HEK293 (cell line): ENCODE measurements around the gene TLR2.

Experiments
- CTCF ChIA-PET: fragments of 350-600 bp; formaldehyde crosslinking; extraction: SDS; loops from one replicate; lab custom pipeline; 2021; ENCODE audit warnings: antibody characterized with exemption; lab: Yijun Ruan, JAX
- POLR2A ChIA-PET: fragments of 300-600 bp; formaldehyde crosslinking; extraction: SDS; loops from one replicate; lab custom pipeline; 2020; ENCODE audit warnings: antibody characterized with exemption, inconsistent platforms; lab: Yijun Ruan, JAX
- H3K27ac ChIP-seq: fragments of 200-500 bp; sonication (Bioruptor generic); 2 replicates; pipeline ENCODE4 v1.5.1; 2014; ENCODE audit warnings: low read depth, low read length, control low read depth, inconsistent platforms; ENCODE audit errors: extremely low read depth
- H3K36me3 ChIP-seq, 2 experiments: fragments of 200-500 bp in 1 of 2; sonication (Bioruptor generic) in 1 of 2; 1 replicate in 1 of 2; 2 replicates in 1 of 2; pipeline ENCODE4 v1.5.1; 2014 to 2017; ENCODE audit warnings: inconsistent platforms in 2 of 2, low read length in 2 of 2; ENCODE audit not compliant: control insufficient read depth in 2 of 2, insufficient read depth in 1 of 2
- H3K4me1 ChIP-seq: fragments of 200-500 bp; sonication (Bioruptor generic); 2 replicates; pipeline ENCODE4 v1.5.1; 2014; ENCODE audit warnings: mild to moderate bottlenecking, low read length, inconsistent platforms; ENCODE audit not compliant: control insufficient read depth, insufficient read depth
- H3K4me3 ChIP-seq: 2 replicates; pipeline ENCODE4 v1.5.1; 2011; ENCODE audit warnings: low read depth, mild to moderate bottlenecking, control low read depth, low read length, moderate library complexity
- H3K9me3 ChIP-seq: fragments of 200-500 bp; sonication (Bioruptor generic); 2 replicates; pipeline ENCODE4 v1.5.1; 2014; ENCODE audit warnings: low read depth, low read length, inconsistent platforms; ENCODE audit not compliant: control insufficient read depth, insufficient read depth
- KLF17 ChIP-seq: fragments of 450-650 bp; formaldehyde crosslinking; IDR thresholded peaks from 2 replicates; pipeline ENCODE4 v1.5.1; 2016; ENCODE audit warnings: missing biosample characterization, missing genetic modification characterization
- SETDB1 ChIP-seq: IDR thresholded peaks from one replicate; pipeline ENCODE4 v1.6.1; 2017; ENCODE audit warnings: mild to moderate bottlenecking, low read length, moderate library complexity, mixed read lengths; ENCODE audit not compliant: insufficient read length
- TCF7L2 ChIP-seq: IDR thresholded peaks from 2 replicates; pipeline ENCODE4 v1.6.1; 2011; ENCODE audit warnings: low read depth, mild to moderate bottlenecking, inconsistent platforms, low read length, moderate library complexity, borderline replicate concordance
- YY2 ChIP-seq: fragments of 450-650 bp; formaldehyde crosslinking; IDR thresholded peaks from 2 replicates; pipeline ENCODE4 v1.5.1; 2016; ENCODE audit warnings: missing biosample characterization, missing genetic modification characterization
- ZBTB1 ChIP-seq: fragments of 450-650 bp; formaldehyde crosslinking; IDR thresholded peaks from 2 replicates; pipeline ENCODE4 v1.5.1; 2016; ENCODE audit warnings: missing biosample characterization, missing genetic modification characterization
- ZBTB20 ChIP-seq: fragments of 450-650 bp; formaldehyde crosslinking; IDR thresholded peaks from 2 replicates; pipeline ENCODE4 v1.5.1; 2016; ENCODE audit warnings: missing biosample characterization, missing genetic modification characterization
- ZEB2 ChIP-seq: fragments of 450-650 bp; formaldehyde crosslinking; IDR thresholded peaks from 2 replicates; pipeline ENCODE4 v1.5.1; 2016; ENCODE audit warnings: missing biosample characterization, missing genetic modification characterization
- ZFP3 ChIP-seq: fragments of 450-650 bp; formaldehyde crosslinking; IDR thresholded peaks from 2 replicates; pipeline ENCODE4 v1.5.1; 2016; ENCODE audit warnings: low read depth, missing biosample characterization, missing genetic modification characterization
- ZNF132 ChIP-seq: fragments of 450-650 bp; formaldehyde crosslinking; IDR thresholded peaks from 2 replicates; pipeline ENCODE4 v1.5.1; 2017; ENCODE audit warnings: missing biosample characterization, missing genetic modification characterization, borderline replicate concordance
- ZNF174 ChIP-seq: fragments of 450-650 bp; formaldehyde crosslinking; IDR thresholded peaks from 2 replicates; pipeline ENCODE4 v1.5.0; 2017; ENCODE audit warnings: missing biosample characterization, mild to moderate bottlenecking, missing genetic modification characterization
- ZNF184 ChIP-seq: fragments of 450-650 bp; IDR thresholded peaks from 2 replicates; pipeline ENCODE4 v1.5.1; 2018; ENCODE audit warnings: missing biosample characterization, mild to moderate bottlenecking, missing genetic modification characterization
- ZNF19 ChIP-seq: fragments of 450-650 bp; formaldehyde crosslinking; IDR thresholded peaks from 2 replicates; pipeline ENCODE4; 2016; ENCODE audit warnings: missing biosample characterization, missing genetic modification characterization, low read depth
- ZNF239 ChIP-seq: fragments of 450-650 bp; formaldehyde crosslinking; IDR thresholded peaks from 2 replicates; pipeline ENCODE4 v1.5.1; 2016; ENCODE audit warnings: missing biosample characterization, missing genetic modification characterization
- ZNF24 ChIP-seq: fragments of 450-650 bp; formaldehyde crosslinking; IDR thresholded peaks from 2 replicates; pipeline ENCODE4 v1.5.1; 2016; ENCODE audit warnings: missing biosample characterization, missing genetic modification characterization
- ZNF248 ChIP-seq: fragments of 450-650 bp; formaldehyde crosslinking; IDR thresholded peaks from 2 replicates; pipeline ENCODE4 v1.5.1; 2017; ENCODE audit warnings: missing biosample characterization, missing genetic modification characterization
- ZNF514 ChIP-seq: fragments of 450-650 bp; formaldehyde crosslinking; IDR thresholded peaks from 2 replicates; pipeline ENCODE4 v1.5.1; 2016; ENCODE audit warnings: missing biosample characterization, missing genetic modification characterization
- ZNF521 ChIP-seq: fragments of 450-650 bp; formaldehyde crosslinking; IDR thresholded peaks from 2 replicates; pipeline ENCODE4 v1.5.1; 2017; ENCODE audit warnings: missing biosample characterization, mild to moderate bottlenecking, missing genetic modification characterization
- ZNF555 ChIP-seq: fragments of 450-650 bp; formaldehyde crosslinking; conservative IDR thresholded peaks from 2 replicates; pipeline ENCODE4 v1.5.1; 2017; ENCODE audit warnings: missing biosample characterization, mild to moderate bottlenecking, missing genetic modification characterization, inconsistent platforms
- ZNF626 ChIP-seq: fragments of 450-650 bp; sonication (Bioruptor Pico); formaldehyde crosslinking; IDR thresholded peaks from 2 replicates; pipeline ENCODE4 v1.5.1; 2018; ENCODE audit warnings: missing biosample characterization, missing genetic modification characterization, inconsistent platforms
- ZNF677 ChIP-seq: fragments of 450-650 bp; IDR thresholded peaks from 2 replicates; pipeline ENCODE4 v1.5.0; 2018; ENCODE audit warnings: missing biosample characterization, mild to moderate bottlenecking, missing genetic modification characterization, moderate library complexity
- ZNF747 ChIP-seq: fragments of 450-650 bp; formaldehyde crosslinking; IDR thresholded peaks from 2 replicates; pipeline ENCODE4 v1.5.1; 2016; ENCODE audit warnings: missing biosample characterization, missing genetic modification characterization
- ZNF777 ChIP-seq: fragments of 450-650 bp; formaldehyde crosslinking; IDR thresholded peaks from 2 replicates; pipeline ENCODE4 v1.5.1; 2017; ENCODE audit warnings: missing biosample characterization, missing genetic modification characterization, borderline replicate concordance
- ZNF792 ChIP-seq: fragments of 450-650 bp; formaldehyde crosslinking; IDR thresholded peaks from 2 replicates; pipeline ENCODE4 v1.5.1; 2016; ENCODE audit warnings: missing biosample characterization, missing genetic modification characterization
- ZSCAN30 ChIP-seq: fragments of 450-650 bp; IDR thresholded peaks from 2 replicates; pipeline ENCODE4 v1.5.1; 2018; ENCODE audit warnings: missing biosample characterization, mild to moderate bottlenecking, missing genetic modification characterization, moderate library complexity

TLR2 gene

GRCh38 chr4:153645183-153645582, 38.9 kb upstream of the TLR2 start:
- POLR2A ChIA-PET, result no interaction called here
- Histone ChIP-seq H3K9me3 (no peaks in the 10 kb centered on the region), H3K4me1 (no peaks in the 10 kb centered on the region)
- no peak for TF ChIP-seq ZNF792 (tag by site-specific recombination)
- TF ChIP-seq SETDB1, result peak; percentile 72
- TF ChIP-seq, all 188 proteins: peak for 1
- CTCF ChIA-PET, result interaction anchor here (0.8 to 2.2 kb wide), 3 partner anchors 97 to 277 kb away, joined by 3 to 5 read pairs (median 3); no protein-coding TSS in a partner anchor
- H3K36me3 ChIP-seq, result no peaks in the 10 kb centered on the region
- H3K27ac ChIP-seq, result no peak overlapping the region
- no peak overlapping the region for H3K4me3 ChIP-seq

GRCh38 chr4:153646261-153646660, 37.8 kb upstream of the TLR2 start:
- H3K36me3 ChIP-seq, result no peaks in the 10 kb centered on the region
- H3K4me1 ChIP-seq, result no peaks in the 10 kb centered on the region
- no peak overlapping the region for H3K4me3 ChIP-seq
- ChIA-PET POLR2A (no interaction called here), CTCF (interaction anchor here (0.6 to 0.7 kb wide), 3 partner anchors 302 to 562 kb away, joined by 3 to 4 read pairs (median 3); no protein-coding TSS in a partner anchor)
- H3K27ac ChIP-seq, result no peak overlapping the region
- no peaks in the 10 kb centered on the region for H3K9me3 ChIP-seq
- TF ChIP-seq ZNF677 (tag by site-specific recombination) (no peak), ZNF514 (tag by site-specific recombination) (no peak), ZNF792 (tag by site-specific recombination) (no peak), ZEB2 (tag by site-specific recombination) (no peak), TCF7L2 (no peak), YY2 (no peak), ZBTB1 (tag by site-specific recombination) (no peak), ZNF239 (tag by site-specific recombination) (no peak)

- H3K27ac ChIP-seq, result no peak overlapping the region
- ChIA-PET CTCF (interaction anchor here (0.6 to 0.7 kb wide), 2 partner anchors 104 to 563 kb away, joined by 3 read pairs; no protein-coding TSS in a partner anchor), POLR2A (no interaction called here)
- TF ChIP-seq ZFP3, result no peak
- no peak for TF ChIP-seq ZNF521
- TF ChIP-seq ZSCAN30, result no peak
- TF ChIP-seq ZNF184 (tag by site-specific recombination), result no peak
- no peak for TF ChIP-seq ZNF747
- TF ChIP-seq ZBTB20, result no peak
- TF ChIP-seq ZNF626 (tag by site-specific recombination), result no peak
- no peak for TF ChIP-seq ZNF19 (tag by site-specific recombination)
- TF ChIP-seq ZNF555 (tag by site-specific recombination), result no peak
- no peak for TF ChIP-seq KLF17 (tag by site-specific recombination)
- no peak for TF ChIP-seq ZNF777
- no peak for TF ChIP-seq ZNF174 (tag by site-specific recombination)
- no peak for TF ChIP-seq ZNF132 (tag by site-specific recombination)
- no peak for TF ChIP-seq ZNF248
- TF ChIP-seq ZNF24 (tag by site-specific recombination), result no peak
- no peaks in the 10 kb centered on the region for H3K9me3 ChIP-seq
- no peak overlapping the region for H3K4me3 ChIP-seq
- no peaks in the 10 kb centered on the region for H3K4me1 ChIP-seq
- no peaks in the 10 kb centered on the region for H3K36me3 ChIP-seq
Measured at GRCh38 chr4:153646978-153647377, 37.1 kb upstream of the TLR2 start.
